Globus pallidus (tissue), 1 donor: ENCODE data around the gene IFT27.
A peak's percentile ranks its signal among the peaks of the same experiment; 100 is the strongest.

Experiments
- DNase-seq: peaks from one replicate; pipeline ENCODE4 v3.0.0-alpha.2; 2015; ENCODE audit warnings: low spot score

Gene IFT27

GRCh38 chr22:36775964-36776669, at the start of gene IFT27:
IFT27 (minus strand) TSS chr22:36776119; CDS start chr22:36775707, 412 bp downstream.
- DNase-seq = peak; percentile 100

- DNase-seq = no peak
Observed at GRCh38 chr22:36824655-36825054, 48.7 kb upstream of the IFT27 start.

- DNase-seq = no peak
Observed at GRCh38 chr22:36823186-36823839, 47.4 kb upstream of the IFT27 start.

- no peak for DNase-seq
Observed at GRCh38 chr22:36822581-36822980, 46.7 kb upstream of the IFT27 start.

- no peak for DNase-seq
Observed at GRCh38 chr22:36819112-36819511, 43.2 kb upstream of the IFT27 start.

GRCh38 chr22:36818010-36818642, 42.2 kb upstream of the IFT27 start:
- no peak for DNase-seq

- DNase-seq = no peak
Observed at GRCh38 chr22:36817525-36817848, 41.6 kb upstream of the IFT27 start.

GRCh38 chr22:36816636-36817524, 41.0 kb upstream of the IFT27 start, which contains the start of gene PVALB:
PVALB (minus strand) TSS chr22:36817035; CDS start chr22:36817005, 30 bp downstream.
- no peak for DNase-seq

- no peak for DNase-seq
Observed at GRCh38 chr22:36816339-36816635, 40.4 kb upstream of the IFT27 start.

- DNase-seq = no peak
Observed at GRCh38 chr22:36815558-36816338, 39.8 kb upstream of the IFT27 start.

GRCh38 chr22:36814801-36815200, 38.9 kb upstream of the IFT27 start:
- DNase-seq = no peak

GRCh38 chr22:36811094-36811800, 35.3 kb upstream of the IFT27 start:
- no peak for DNase-seq

- no peak for DNase-seq
Observed at GRCh38 chr22:36809351-36809750, 33.4 kb upstream of the IFT27 start.

- DNase-seq = no peak
Observed at GRCh38 chr22:36808721-36809344, 32.9 kb upstream of the IFT27 start.

GRCh38 chr22:36807627-36808026, 31.7 kb upstream of the IFT27 start:
- no peak for DNase-seq

- no peak for DNase-seq
Observed at GRCh38 chr22:36806835-36807234, 30.9 kb upstream of the IFT27 start.

GRCh38 chr22:36803358-36803757, 27.4 kb upstream of the IFT27 start:
- no peak for DNase-seq

GRCh38 chr22:36798674-36799066, 22.8 kb upstream of the IFT27 start:
- DNase-seq = no peak

- no peak for DNase-seq
Observed at GRCh38 chr22:36797911-36798673, 22.2 kb upstream of the IFT27 start.

- no peak for DNase-seq
Observed at GRCh38 chr22:36797374-36797773, 21.5 kb upstream of the IFT27 start.
